Right lobe of liver (tissue), 4 donors: ENCODE data around the gene LHX5.

Source experiments
- CTCF ChIP-seq, 4 donors: fragments of 200-600 bp in 3 of 4; fragments of 450-650 bp in 1 of 4; IDR thresholded peaks; one replicate each; pipeline versions ENCODE4 v1.5.1 to v1.8.0; 2016 to 2022; ENCODE audit warnings: antibody characterized with exemption in 4 of 4, mild to moderate bottlenecking in 2 of 4
- POLR2A ChIP-seq: fragments of 450-650 bp; IDR thresholded peaks from one replicate; pipeline ENCODE4 v1.6.1; 2017; ENCODE audit warnings: antibody characterized with exemption, mild to moderate bottlenecking
- donor health status: DM: no; HTN: no; CAD: no.
- donor health status: DM: no; HTN: no; CAD: no.
- donor health status: DM: no; HTN: yes; CAD: no.

DNA sequence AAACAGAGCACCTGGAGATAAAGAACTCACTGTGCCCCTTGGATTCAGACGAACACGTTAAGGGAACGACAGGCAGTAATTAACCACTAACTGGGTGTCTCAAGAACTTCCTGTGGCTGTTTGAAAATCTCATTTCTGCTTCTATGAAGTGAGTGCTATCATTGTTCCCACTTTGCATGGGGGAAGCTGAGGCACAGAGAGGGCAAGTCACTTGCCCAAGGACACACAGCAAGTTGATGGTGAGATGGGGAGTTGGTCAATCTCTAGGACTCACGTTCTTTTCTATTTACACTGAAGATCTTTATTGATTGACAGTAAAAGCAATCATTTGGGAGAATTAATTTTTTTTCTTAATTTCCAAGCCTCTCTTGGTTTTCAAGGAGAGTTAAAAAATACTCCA is 26.8 kb upstream of the LHX5 start:
- no peak for TF ChIP-seq POLR2A
- TF ChIP-seq CTCF (IDR thresholded peaks at IDR 0.05): no peak
